Liver (tissue), 9 donors: ENCODE results near the gene GNPTG. TPM values are rescaled to one million over a fixed set of nuclear protein-coding genes. Genes with fewer than 3 reads are reported as not detected.

Source experiments
- DNase-seq: peaks from one replicate; pipeline ENCODE4 v3.0.0-alpha.2; 2017; ENCODE audit warnings: low spot score
- H3K27ac ChIP-seq, 2 donors: one replicate each; pipeline ENCODE4 v1.7.0; 2013; ENCODE audit warnings: inconsistent platforms in 2 of 2, low read length in 2 of 2, control low read depth in 1 of 2, low read depth in 1 of 2, mild to moderate bottlenecking in 1 of 2
- H3K27me3 ChIP-seq, 4 donors: one replicate each; pipeline versions ENCODE4 v1.6.1 to v1.7.0; 2013; ENCODE audit warnings: low read length in 3 of 4, inconsistent platforms in 1 of 4, mild to moderate bottlenecking in 1 of 4, moderate library complexity in 1 of 4; ENCODE audit not compliant: control insufficient read depth in 4 of 4, insufficient read depth in 4 of 4
- H3K36me3 ChIP-seq, 4 donors: one replicate each; pipeline versions ENCODE4 v1.6.1 to v1.7.0; 2013; ENCODE audit warnings: low read length in 3 of 4, mild to moderate bottlenecking in 3 of 4, low read depth in 1 of 4, moderate library complexity in 1 of 4; ENCODE audit not compliant: control insufficient read depth in 4 of 4, insufficient read depth in 3 of 4
- H3K4me1 ChIP-seq, 4 donors: one replicate each; pipeline versions ENCODE4 v1.6.1 to v1.7.0; 2013; ENCODE audit warnings: low read length in 3 of 4, mild to moderate bottlenecking in 3 of 4, moderate library complexity in 1 of 4; ENCODE audit not compliant: control insufficient read depth in 4 of 4, insufficient read depth in 4 of 4
- H3K4me3 ChIP-seq, 3 donors: one replicate each; pipeline versions ENCODE4 v1.6.1 to v1.7.0; 2013; ENCODE audit warnings: low read length in 3 of 3, control low read depth in 1 of 3, low read depth in 1 of 3, mild to moderate bottlenecking in 1 of 3
- H3K9ac ChIP-seq, 2 donors: one replicate each; pipeline ENCODE4 v1.7.0; 2013; ENCODE audit warnings: low read length in 2 of 2, mild to moderate bottlenecking in 2 of 2, moderate library complexity in 2 of 2, control low read depth in 1 of 2, low read depth in 1 of 2
- H3K9me3 ChIP-seq, 4 donors: one replicate each; pipeline versions ENCODE4 v1.6.1 to v1.7.0; 2013; ENCODE audit warnings: low read length in 3 of 4; ENCODE audit not compliant: control insufficient read depth in 4 of 4
- EGR1 ChIP-seq, 2 donors: IDR thresholded peaks; 2 replicates each; pipeline ENCODE4 v1.6.1; 2016 to 2018; ENCODE audit warnings: antibody characterized with exemption in 2 of 2, low read depth in 2 of 2
- FOXA1 ChIP-seq: IDR thresholded peaks from 2 replicates; pipeline ENCODE4 v1.6.1; 2016; ENCODE audit warnings: antibody characterized with exemption
- FOXA2 ChIP-seq: IDR thresholded peaks from 2 replicates; pipeline ENCODE4 v1.6.1; 2016; ENCODE audit warnings: antibody characterized with exemption
- HNF4A ChIP-seq, 2 donors: conservative IDR thresholded peaks; 2 replicates each; pipeline ENCODE4 v1.6.1; 2016; ENCODE audit warnings: antibody characterized with exemption in 2 of 2, mild to moderate bottlenecking in 2 of 2
- HNF4G ChIP-seq: IDR thresholded peaks from 2 replicates; pipeline ENCODE4 v1.6.1; 2016; ENCODE audit warnings: antibody characterized with exemption
- JUND ChIP-seq, 2 donors: IDR thresholded peaks; 2 replicates each; pipeline ENCODE4 v1.6.1; 2016; ENCODE audit warnings: antibody characterized with exemption in 2 of 2
- MAX ChIP-seq: IDR thresholded peaks from 2 replicates; pipeline ENCODE4 v1.6.1; 2016; ENCODE audit warnings: antibody characterized with exemption
- NR2F2 ChIP-seq: IDR thresholded peaks from 2 replicates; pipeline ENCODE4 v1.6.1; 2016; ENCODE audit warnings: antibody characterized with exemption
- REST ChIP-seq: IDR thresholded peaks from 2 replicates; pipeline ENCODE4 v1.6.1; 2016; ENCODE audit warnings: antibody characterized with exemption, mild to moderate bottlenecking
- RXRA ChIP-seq, 2 donors: IDR thresholded peaks; 2 replicates each; pipeline ENCODE4 v1.6.1; 2017 to 2018; ENCODE audit warnings: antibody characterized with exemption in 2 of 2, mild to moderate bottlenecking in 1 of 2
- SP1 ChIP-seq: IDR thresholded peaks from 2 replicates; pipeline ENCODE4 v1.6.1; 2018; ENCODE audit warnings: antibody characterized with exemption, mild to moderate bottlenecking
- TAF1 ChIP-seq: conservative IDR thresholded peaks from 2 replicates; pipeline ENCODE4 v1.6.1; 2016; ENCODE audit warnings: antibody characterized with exemption, mild to moderate bottlenecking
- ZBTB33 ChIP-seq: IDR thresholded peaks from 2 replicates; pipeline ENCODE4 v1.6.1; 2016; ENCODE audit warnings: antibody characterized with exemption
- WGBS: extraction: QIAGEN DNeasy Blood & Tissue Kit; methylation state at CpG from one replicate; pipeline ENCODE4 v1.1.7; 2013; 5-methylcytosine and 5-hydroxymethylcytosine counted together
- polyA plus RNA-seq, 2 donors: library from polyadenylated mRNA; stranded (reverse) in 1 of 2; unstranded in 1 of 2; fragments of 200-250 nt in 1 of 2; fragments of >200 nt in 1 of 2; fragmentation: Nextera tagmentation in 1 of 2; extraction: Ambion mirVana in 1 of 2; gene quantifications; one replicate each; pipeline versions ENCODE4 v1.2.1 to v1.2.3, GENCODE V29; 2013 to 2015
- total RNA-seq, 2 donors: library from RNA; depleted of rRNA; stranded (reverse); fragments of >200 nt; gene quantifications; one replicate each; pipeline ENCODE4 v1.2.3, GENCODE V29; 2014
- TF ChIP-seq, protein P1 (sequence below): fragments of 150-350 bp; IDR thresholded peaks from 2 replicates; pipeline ENCODE4 v1.5.1; 2017; ENCODE audit warnings: improper control_type of control experiment, low read depth, low read length; ENCODE audit not compliant: missing input control
- donor health status: healthy.
- donor health status: healthy.
- donor health status: healthy.
- donor health status: healthy.
- donor health status: healthy.

GNPTG gene
- total and polyA plus RNA-seq, 4 donors: 24.4 to 79.6 (median 41.0) TPM

GRCh38 chr16:1390239-1390779 is 38.6 kb downstream of the GNPTG start:
- H3K4me3 ChIP-seq: no peak overlapping the region
- no peaks in the 10 kb centered on the region for H3K9me3 ChIP-seq
- TF ChIP-seq MAX: no peak
- no peak for TF ChIP-seq RXRA (IDR thresholded peaks at IDR 0.05)
- no peak for TF ChIP-seq FOXA2
- no peak for TF ChIP-seq HNF4G
- TF ChIP-seq JUND (IDR thresholded peaks at IDR 0.05): no peak
- TF ChIP-seq ZBTB33: no peak
- no peak for TF ChIP-seq FOXA1
- no peak for TF ChIP-seq SP1
- TF ChIP-seq, protein P1, sequence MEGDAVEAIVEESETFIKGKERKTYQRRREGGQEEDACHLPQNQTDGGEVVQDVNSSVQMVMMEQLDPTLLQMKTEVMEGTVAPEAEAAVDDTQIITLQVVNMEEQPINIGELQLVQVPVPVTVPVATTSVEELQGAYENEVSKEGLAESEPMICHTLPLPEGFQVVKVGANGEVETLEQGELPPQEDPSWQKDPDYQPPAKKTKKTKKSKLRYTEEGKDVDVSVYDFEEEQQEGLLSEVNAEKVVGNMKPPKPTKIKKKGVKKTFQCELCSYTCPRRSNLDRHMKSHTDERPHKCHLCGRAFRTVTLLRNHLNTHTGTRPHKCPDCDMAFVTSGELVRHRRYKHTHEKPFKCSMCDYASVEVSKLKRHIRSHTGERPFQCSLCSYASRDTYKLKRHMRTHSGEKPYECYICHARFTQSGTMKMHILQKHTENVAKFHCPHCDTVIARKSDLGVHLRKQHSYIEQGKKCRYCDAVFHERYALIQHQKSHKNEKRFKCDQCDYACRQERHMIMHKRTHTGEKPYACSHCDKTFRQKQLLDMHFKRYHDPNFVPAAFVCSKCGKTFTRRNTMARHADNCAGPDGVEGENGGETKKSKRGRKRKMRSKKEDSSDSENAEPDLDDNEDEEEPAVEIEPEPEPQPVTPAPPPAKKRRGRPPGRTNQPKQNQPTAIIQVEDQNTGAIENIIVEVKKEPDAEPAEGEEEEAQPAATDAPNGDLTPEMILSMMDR: no peak
- no peak for TF ChIP-seq HNF4A (conservative IDR thresholded peaks at IDR 0.05)
- H3K4me1 ChIP-seq: no peaks in the 10 kb centered on the region
- no peak overlapping the region for H3K27ac ChIP-seq
- H3K9ac ChIP-seq: no peak overlapping the region
- WGBS: 90% methylated on average over 28 of the region's 28 CpGs
- no peaks in the 10 kb centered on the region for H3K27me3 ChIP-seq
- DNase-seq: no peak
- H3K36me3 ChIP-seq: peaks cover 16 to 54% (median 19%) of the 10 kb centered on the region in 4 donors

DNA sequence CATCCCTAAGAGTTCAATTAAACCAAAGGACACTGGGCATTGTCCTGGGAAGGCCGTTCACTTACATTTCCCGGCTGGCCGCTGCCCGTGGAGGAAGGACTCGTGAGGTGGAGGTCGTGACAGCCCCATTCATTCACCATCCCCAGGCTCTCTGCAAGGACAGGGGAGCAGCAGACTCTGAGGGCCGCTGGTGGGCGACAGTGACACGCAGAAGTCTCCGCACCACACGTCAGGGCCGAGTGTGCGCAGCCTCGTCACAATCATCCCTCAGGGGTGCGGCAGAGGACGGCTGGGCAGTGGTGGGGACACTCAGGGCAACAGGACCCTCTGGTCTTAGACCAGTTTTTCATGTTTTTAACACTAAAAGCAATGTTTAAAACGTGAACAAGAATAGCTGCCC is 41.1 kb downstream of the GNPTG start:
- DNase-seq: no peak
- H3K27me3 ChIP-seq: no peaks in the 10 kb centered on the region
- WGBS: 96% methylated on average over 17 of the region's 17 CpGs
- H3K36me3 ChIP-seq: peaks cover 13 to 54% (median 23%) of the 10 kb centered on the region in 4 donors
- no peak for TF ChIP-seq NR2F2
- no peak for TF ChIP-seq REST
- no peak for TF ChIP-seq ZBTB33
- TF ChIP-seq FOXA2: no peak
- no peak for TF ChIP-seq RXRA (IDR thresholded peaks at IDR 0.05)
- no peak for TF ChIP-seq TAF1
- TF ChIP-seq, protein P1: no peak
- no peak for TF ChIP-seq EGR1 (IDR thresholded peaks at IDR 0.05; ENCODE audit: low read depth in 2 of 2)
- H3K9me3 ChIP-seq: no peaks in the 10 kb centered on the region
- H3K9ac ChIP-seq: no peak overlapping the region
- H3K4me1 ChIP-seq: no peaks in the 10 kb centered on the region
- H3K27ac ChIP-seq: no peak overlapping the region
- no peak overlapping the region for H3K4me3 ChIP-seq
